GM12878 (cell line): ENCODE measurements around the gene ELL2. TPM values are rescaled to one million over a fixed set of nuclear protein-coding genes. Genes with fewer than 3 reads are reported as not detected.

Experiments used
- ATAC-seq: fragments of 200-7000 bp; cut with Tn5 transposase; 3 replicates; pipeline ENCODE4 v1.9.1; 2020; ENCODE audit warnings: mild to moderate bottlenecking, moderate library complexity
- BruUV-seq: library from RNA; stranded (reverse); fragments of 400-500 nt; replicated peaks from 2 replicates; lab custom pipeline; 2021; lab: Mats Ljungman, UMichigan
- CTCF ChIA-PET: fragments of 300-600 bp; sonication (Branson Sonifier 250); formaldehyde crosslinking; extraction: SDS; loops from one replicate; lab custom pipeline; 2021; ENCODE audit warnings: inconsistent platforms; lab: Yijun Ruan, JAX
- POLR2A ChIA-PET: fragments of 350-600 bp; formaldehyde crosslinking; extraction: SDS; loops from one replicate; lab custom pipeline; 2021; ENCODE audit warnings: inconsistent platforms; lab: Charles Lee
- RAD21 ChIA-PET: fragments of 300-600 bp; sonication (Branson Sonifier 250); formaldehyde crosslinking; loops from one replicate; lab custom pipeline; 2023; ENCODE audit warnings: antibody characterized with exemption; ENCODE audit not compliant: unreplicated experiment; lab: Charles Lee
- SMC1A ChIA-PET: fragments of 300-600 bp; sonication (Branson Sonifier 250); formaldehyde crosslinking; loops from one replicate; lab custom pipeline; 2023; ENCODE audit not compliant: unreplicated experiment, uncharacterized antibody; lab: Charles Lee
- DNase-seq: peaks from one replicate; pipeline ENCODE4 v3.0.0-alpha.2; 2011; ENCODE audit warnings: low read depth, low spot score
- FAIRE-seq: peaks from 3 replicates; lab custom pipeline; 2011; peaks lifted over from hg19 to GRCh38; lab: Jason Lieb, UNC
- H2AFZ ChIP-seq: 2 replicates; pipeline ENCODE4 v1.6.0; 2011; ENCODE audit warnings: low read depth, low read length, control low read depth; ENCODE audit not compliant: control insufficient read depth
- H3K27ac ChIP-seq: 2 replicates; pipeline ENCODE4 v1.5.1; 2011; ENCODE audit warnings: control low read depth; ENCODE audit not compliant: control insufficient read depth, insufficient read depth
- H3K27me3 ChIP-seq, 2 experiments: replicated peaks in 1 of 2; 2 replicates each; pipeline versions ENCODE4 v1.6.0 to v1.6.1; 2011; ENCODE audit warnings: low read length in 1 of 2; ENCODE audit not compliant: control insufficient read depth in 2 of 2, insufficient read depth in 2 of 2
- H3K36me3 ChIP-seq, 2 experiments: 2 replicates each; pipeline ENCODE4 v1.5.1; 2011; ENCODE audit warnings: low read length in 1 of 2; ENCODE audit not compliant: control insufficient read depth in 2 of 2, insufficient read depth in 2 of 2
- H3K4me1 ChIP-seq: 2 replicates; pipeline ENCODE4 v1.6.1; 2011; ENCODE audit warnings: mild to moderate bottlenecking, low read length, moderate library complexity, mixed read lengths; ENCODE audit not compliant: control insufficient read depth, insufficient read depth
- H3K4me2 ChIP-seq: 2 replicates; pipeline ENCODE4 v1.6.0; 2011; ENCODE audit warnings: control low read depth; ENCODE audit not compliant: control insufficient read depth, insufficient read depth
- H3K4me3 ChIP-seq: fragments of 200-600 bp; sonication (generic); 2 replicates; pipeline ENCODE4 v1.5.1; 2016
- H3K79me2 ChIP-seq: 2 replicates; pipeline ENCODE4 v1.6.0; 2011; ENCODE audit warnings: low read length; ENCODE audit not compliant: control insufficient read depth, insufficient read depth
- H3K9ac ChIP-seq: 2 replicates; pipeline ENCODE4 v1.8.0; 2011; ENCODE audit warnings: low read length, control low read depth, mixed read lengths; ENCODE audit not compliant: control insufficient read depth, insufficient read depth
- H3K9me3 ChIP-seq: replicated peaks from 3 replicates; pipeline ENCODE4 v1.5.1; 2011; ENCODE audit warnings: mild to moderate bottlenecking, low read length; ENCODE audit not compliant: control insufficient read depth, insufficient read depth
- H4K20me1 ChIP-seq: 2 replicates; pipeline ENCODE4 v1.6.0; 2011; ENCODE audit not compliant: control insufficient read depth, insufficient read depth
- CHD1 ChIP-seq: IDR thresholded peaks from 2 replicates; pipeline ENCODE4 v1.6.1; 2012; ENCODE audit warnings: low read depth, low read length, improper control_type of control experiment
- EP300 ChIP-seq, 2 experiments: fragments of 150-350 bp in 1 of 2; IDR thresholded peaks; 2 replicates each; pipeline ENCODE4 v1.6.1; 2011 to 2012; ENCODE audit warnings: low read depth in 2 of 2, low read length in 2 of 2, borderline replicate concordance in 1 of 2, improper control_type of control experiment in 1 of 2, inconsistent platforms in 1 of 2; ENCODE audit not compliant: control insufficient read depth in 1 of 2
- IKZF2 ChIP-seq, 2 experiments: fragments of 450-650 bp; IDR thresholded peaks; 2 replicates each; pipeline ENCODE4 v1.6.1; 2017; ENCODE audit warnings: mild to moderate bottlenecking in 2 of 2, moderate library complexity in 2 of 2
- IRF4 ChIP-seq: IDR thresholded peaks from 2 replicates; pipeline ENCODE4 v1.6.1; 2011; ENCODE audit warnings: low read depth, low read length
- KDM1A ChIP-seq: fragments of 200-600 bp; sonication (generic); IDR thresholded peaks from 2 replicates; pipeline ENCODE4 v1.6.1; 2016; ENCODE audit warnings: borderline replicate concordance
- MTA3 ChIP-seq: IDR thresholded peaks from 2 replicates; pipeline ENCODE4 v1.6.1; 2012; ENCODE audit warnings: low read length, inconsistent platforms, borderline replicate concordance
- NFIC ChIP-seq: IDR thresholded peaks from 2 replicates; pipeline ENCODE4 v1.6.1; 2012; ENCODE audit warnings: low read depth, mild to moderate bottlenecking, inconsistent platforms, low read length, moderate library complexity
- SPI1 ChIP-seq: IDR thresholded peaks from 2 replicates; pipeline ENCODE4 v1.6.1; 2011; ENCODE audit warnings: low read depth, mild to moderate bottlenecking, low read length, moderate library complexity, borderline replicate concordance; ENCODE audit not compliant: insufficient read depth
- ZNF217 ChIP-seq: fragments of 450-650 bp; IDR thresholded peaks from 2 replicates; pipeline ENCODE4 v1.6.1; 2017; ENCODE audit warnings: antibody characterized with exemption, mild to moderate bottlenecking
- ZNF384 ChIP-seq: IDR thresholded peaks from 2 replicates; pipeline ENCODE4 v1.6.1; 2012; ENCODE audit warnings: low read depth, mild to moderate bottlenecking, low read length, improper control_type of control experiment, borderline replicate concordance
- in situ Hi-C: fragments of 300-500 bp; cut with MboI; formaldehyde crosslinking; loops from 9 replicates; pipeline ENCODE4 v1.14.3; 2018; ENCODE audit warnings: mixed read lengths
- intact Hi-C: fragments of 100-400 bp; cut with micrococcal nuclease; formaldehyde crosslinking; loops from one replicate; pipeline ENCODE4 v1.14.2; 2022; ENCODE audit not compliant: unreplicated experiment
- polyA plus RNA-seq, 11 experiments: library from polyadenylated mRNA; depleted of rRNA in 4 of 11; unstranded in 6 of 11; stranded (reverse) in 5 of 11; fragments of >200 nt; fragmentation: Nextera tagmentation in 4 of 11; fragmentation: Illumina TruSeq in 1 of 11; extraction: Ambion mirVana in 4 of 11; extraction: Trizol in 1 of 11; gene quantifications; 1 replicate in 1 of 11; 2 replicates in 10 of 11; pipeline versions ENCODE4 v1.2.1 to v1.2.3, GENCODE V29; 2011 to 2016; ENCODE audit warnings: inconsistent platforms in 2 of 11, missing spikeins in 2 of 11, low read depth in 1 of 11
- total RNA-seq, 4 experiments: library from RNA; depleted of rRNA in 3 of 4; stranded (reverse); fragments of >200 nt in 3 of 4; fragmentation: Illumina TruSeq in 1 of 4; extraction: Trizol in 1 of 4; gene quantifications; 2 replicates each; pipeline versions ENCODE4 v1.2.1 to v1.2.3, GENCODE V29; 2013 to 2021
- TF ChIP-seq, protein P1 (sequence below): fragments of 150-350 bp; IDR thresholded peaks from 2 replicates; pipeline ENCODE4 v1.6.1; 2014; ENCODE audit warnings: mild to moderate bottlenecking, low read depth, low read length
- TF ChIP-seq, protein P2 (sequence below): fragments of 450-650 bp; formaldehyde crosslinking; IDR thresholded peaks from 2 replicates; pipeline ENCODE4 v1.5.0; 2022; ENCODE audit warnings: mild to moderate bottlenecking, missing genetic modification characterization
- TF ChIP-seq, protein P3 (sequence below): fragments of 450-650 bp; IDR thresholded peaks from 2 replicates; pipeline ENCODE4 v1.6.1; 2017; ENCODE audit warnings: mild to moderate bottlenecking, low read depth, inconsistent platforms; ENCODE audit not compliant: poor library complexity, severe bottlenecking
- TF ChIP-seq, protein P4 (sequence below): fragments of 450-650 bp; IDR thresholded peaks from 2 replicates; pipeline ENCODE4 v1.6.1; 2017; ENCODE audit warnings: antibody characterized with exemption, mild to moderate bottlenecking, moderate library complexity

ELL2 gene
- total and polyA plus RNA-seq, 10 of the 15 experiments (the other 5 are each of a cell fraction or from before 2014, with no cell fraction given), result 24.2 to 91.4 (median 57.4) TPM

DNA sequence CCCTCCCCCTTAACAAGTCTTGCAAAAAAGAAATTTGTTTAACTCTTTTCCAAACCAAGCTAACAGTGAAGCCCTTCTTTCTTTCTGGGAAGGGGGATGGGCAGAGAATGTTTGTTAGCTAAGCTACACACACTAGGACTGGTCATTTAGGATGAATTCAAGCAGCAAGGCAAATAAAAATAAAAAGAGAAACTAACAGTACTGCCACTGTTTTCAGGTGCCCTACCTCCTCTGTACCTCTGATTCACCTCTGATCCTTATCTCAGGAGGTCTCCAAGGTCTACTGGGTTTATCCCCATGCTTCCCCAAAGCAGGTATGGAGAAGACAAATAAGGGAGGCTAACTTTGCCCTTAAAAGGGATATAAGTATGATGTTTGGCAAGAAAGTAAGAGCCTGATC, 52.9 kb downstream of the ELL2 start:
- peaks cover 2 to 17% of the 10 kb centered on the region in 2 experiments; a peak in 3 of 4 replicates for H3K36me3 ChIP-seq
- intact Hi-C loops (no loop called here), in situ Hi-C loops (no loop called here)
- DNase-seq (no peak), FAIRE-seq (no peak), ATAC-seq (0 out of 3 replicates have a peak, but pooled peaks have one; percentile 11)
- no peak overlapping the region for H3K4me2 ChIP-seq
- H4K20me1 ChIP-seq, result no peaks in the 10 kb centered on the region
- SMC1A ChIA-PET, result interaction anchor here (0.6 to 6.9 kb wide), 11 partner anchors 9 to 422 kb away, joined by 3 to 55 read pairs (median 8); no protein-coding TSS in a partner anchor
- RAD21 ChIA-PET, result interaction anchor here (1.2 to 2.8 kb wide), 10 partner anchors 14 to 428 kb away, joined by 3 to 33 read pairs (median 4); partner anchors contain the start of gene ELL2
- H3K4me3 ChIP-seq, result no peak overlapping the region
- CTCF ChIA-PET, result interaction anchor here (0.7 to 1.6 kb wide), 7 partner anchors 8 to 61 kb away, joined by 3 to 9 read pairs (median 4); no protein-coding TSS in a partner anchor
- no peak overlapping the region for H3K27ac ChIP-seq
- H3K9ac ChIP-seq, result no peak overlapping the region
- peaks cover 11% of the 10 kb centered on the region for H3K4me1 ChIP-seq
- no peaks in the 10 kb centered on the region; the same call in 2 of the 3 replicates for H3K9me3 ChIP-seq
- H3K27me3 ChIP-seq, result no peaks in the 10 kb centered on the region
- H3K79me2 ChIP-seq, result peaks cover 7% of the 10 kb centered on the region
- BruUV-seq, result no TSS peak
- no peak overlapping the region for H2AFZ ChIP-seq
- POLR2A ChIA-PET, result interaction anchor here (0.6 to 2.1 kb wide), 3 partner anchors 11 to 45 kb away, joined by 4 to 8 read pairs (median 7); no protein-coding TSS in a partner anchor
- TF ChIP-seq IRF4 (no peak), SPI1 (no peak), MTA3 (no peak), ZNF217 (no peak), ZNF384 (no peak), NFIC (no peak), KDM1A (no peak), CHD1 (no peak), IKZF2 (IDR thresholded peaks at IDR 0.05) (no peak), EP300 (IDR thresholded peaks at IDR 0.05; ENCODE audit: borderline replicate concordance in 1 of 2, control insufficient read depth in 1 of 2, low read depth in 2 of 2, low read length in 2 of 2) (no peak)
- TF ChIP-seq, protein P1, sequence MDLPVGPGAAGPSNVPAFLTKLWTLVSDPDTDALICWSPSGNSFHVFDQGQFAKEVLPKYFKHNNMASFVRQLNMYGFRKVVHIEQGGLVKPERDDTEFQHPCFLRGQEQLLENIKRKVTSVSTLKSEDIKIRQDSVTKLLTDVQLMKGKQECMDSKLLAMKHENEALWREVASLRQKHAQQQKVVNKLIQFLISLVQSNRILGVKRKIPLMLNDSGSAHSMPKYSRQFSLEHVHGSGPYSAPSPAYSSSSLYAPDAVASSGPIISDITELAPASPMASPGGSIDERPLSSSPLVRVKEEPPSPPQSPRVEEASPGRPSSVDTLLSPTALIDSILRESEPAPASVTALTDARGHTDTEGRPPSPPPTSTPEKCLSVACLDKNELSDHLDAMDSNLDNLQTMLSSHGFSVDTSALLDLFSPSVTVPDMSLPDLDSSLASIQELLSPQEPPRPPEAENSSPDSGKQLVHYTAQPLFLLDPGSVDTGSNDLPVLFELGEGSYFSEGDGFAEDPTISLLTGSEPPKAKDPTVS, result no peak
- TF ChIP-seq, protein P2, sequence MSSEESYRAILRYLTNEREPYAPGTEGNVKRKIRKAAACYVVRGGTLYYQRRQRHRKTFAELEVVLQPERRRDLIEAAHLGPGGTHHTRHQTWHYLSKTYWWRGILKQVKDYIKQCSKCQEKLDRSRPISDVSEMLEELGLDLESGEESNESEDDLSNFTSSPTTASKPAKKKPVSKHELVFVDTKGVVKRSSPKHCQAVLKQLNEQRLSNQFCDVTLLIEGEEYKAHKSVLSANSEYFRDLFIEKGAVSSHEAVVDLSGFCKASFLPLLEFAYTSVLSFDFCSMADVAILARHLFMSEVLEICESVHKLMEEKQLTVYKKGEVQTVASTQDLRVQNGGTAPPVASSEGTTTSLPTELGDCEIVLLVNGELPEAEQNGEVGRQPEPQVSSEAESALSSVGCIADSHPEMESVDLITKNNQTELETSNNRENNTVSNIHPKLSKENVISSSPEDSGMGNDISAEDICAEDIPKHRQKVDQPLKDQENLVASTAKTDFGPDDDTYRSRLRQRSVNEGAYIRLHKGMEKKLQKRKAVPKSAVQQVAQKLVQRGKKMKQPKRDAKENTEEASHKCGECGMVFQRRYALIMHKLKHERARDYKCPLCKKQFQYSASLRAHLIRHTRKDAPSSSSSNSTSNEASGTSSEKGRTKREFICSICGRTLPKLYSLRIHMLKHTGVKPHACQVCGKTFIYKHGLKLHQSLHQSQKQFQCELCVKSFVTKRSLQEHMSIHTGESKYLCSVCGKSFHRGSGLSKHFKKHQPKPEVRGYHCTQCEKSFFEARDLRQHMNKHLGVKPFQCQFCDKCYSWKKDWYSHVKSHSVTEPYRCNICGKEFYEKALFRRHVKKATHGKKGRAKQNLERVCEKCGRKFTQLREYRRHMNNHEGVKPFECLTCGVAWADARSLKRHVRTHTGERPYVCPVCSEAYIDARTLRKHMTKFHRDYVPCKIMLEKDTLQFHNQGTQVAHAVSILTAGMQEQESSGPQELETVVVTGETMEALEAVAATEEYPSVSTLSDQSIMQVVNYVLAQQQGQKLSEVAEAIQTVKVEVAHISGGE (CRISPR knock-in tag), result no peak
- TF ChIP-seq, protein P3, sequence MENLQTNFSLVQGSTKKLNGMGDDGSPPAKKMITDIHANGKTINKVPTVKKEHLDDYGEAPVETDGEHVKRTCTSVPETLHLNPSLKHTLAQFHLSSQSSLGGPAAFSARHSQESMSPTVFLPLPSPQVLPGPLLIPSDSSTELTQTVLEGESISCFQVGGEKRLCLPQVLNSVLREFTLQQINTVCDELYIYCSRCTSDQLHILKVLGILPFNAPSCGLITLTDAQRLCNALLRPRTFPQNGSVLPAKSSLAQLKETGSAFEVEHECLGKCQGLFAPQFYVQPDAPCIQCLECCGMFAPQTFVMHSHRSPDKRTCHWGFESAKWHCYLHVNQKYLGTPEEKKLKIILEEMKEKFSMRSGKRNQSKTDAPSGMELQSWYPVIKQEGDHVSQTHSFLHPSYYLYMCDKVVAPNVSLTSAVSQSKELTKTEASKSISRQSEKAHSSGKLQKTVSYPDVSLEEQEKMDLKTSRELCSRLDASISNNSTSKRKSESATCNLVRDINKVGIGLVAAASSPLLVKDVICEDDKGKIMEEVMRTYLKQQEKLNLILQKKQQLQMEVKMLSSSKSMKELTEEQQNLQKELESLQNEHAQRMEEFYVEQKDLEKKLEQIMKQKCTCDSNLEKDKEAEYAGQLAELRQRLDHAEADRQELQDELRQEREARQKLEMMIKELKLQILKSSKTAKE, result no peak
- TF ChIP-seq, protein P4, sequence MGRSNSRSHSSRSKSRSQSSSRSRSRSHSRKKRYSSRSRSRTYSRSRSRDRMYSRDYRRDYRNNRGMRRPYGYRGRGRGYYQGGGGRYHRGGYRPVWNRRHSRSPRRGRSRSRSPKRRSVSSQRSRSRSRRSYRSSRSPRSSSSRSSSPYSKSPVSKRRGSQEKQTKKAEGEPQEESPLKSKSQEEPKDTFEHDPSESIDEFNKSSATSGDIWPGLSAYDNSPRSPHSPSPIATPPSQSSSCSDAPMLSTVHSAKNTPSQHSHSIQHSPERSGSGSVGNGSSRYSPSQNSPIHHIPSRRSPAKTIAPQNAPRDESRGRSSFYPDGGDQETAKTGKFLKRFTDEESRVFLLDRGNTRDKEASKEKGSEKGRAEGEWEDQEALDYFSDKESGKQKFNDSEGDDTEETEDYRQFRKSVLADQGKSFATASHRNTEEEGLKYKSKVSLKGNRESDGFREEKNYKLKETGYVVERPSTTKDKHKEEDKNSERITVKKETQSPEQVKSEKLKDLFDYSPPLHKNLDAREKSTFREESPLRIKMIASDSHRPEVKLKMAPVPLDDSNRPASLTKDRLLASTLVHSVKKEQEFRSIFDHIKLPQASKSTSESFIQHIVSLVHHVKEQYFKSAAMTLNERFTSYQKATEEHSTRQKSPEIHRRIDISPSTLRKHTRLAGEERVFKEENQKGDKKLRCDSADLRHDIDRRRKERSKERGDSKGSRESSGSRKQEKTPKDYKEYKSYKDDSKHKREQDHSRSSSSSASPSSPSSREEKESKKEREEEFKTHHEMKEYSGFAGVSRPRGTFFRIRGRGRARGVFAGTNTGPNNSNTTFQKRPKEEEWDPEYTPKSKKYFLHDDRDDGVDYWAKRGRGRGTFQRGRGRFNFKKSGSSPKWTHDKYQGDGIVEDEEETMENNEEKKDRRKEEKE, result no peak
